ENCODE measurements around the gene PRR14.
"Not testable (repeated sequence)": the region's sequence is repeated elsewhere in the genome, so short reads cannot be mapped to it uniquely, and the experiment has no call there.

GRCh38 chr16:30632454-30632853, 18.3 kb upstream of the PRR14 start:
- TF ChIP-seq EZH2 (IDR thresholded peaks at IDR 0.05; ENCODE audit: insufficient read depth, poor library complexity, severe bottlenecking); EZH2phosphoT487 (IDR thresholded peaks at IDR 0.05; ENCODE audit: insufficient read depth, low read depth): not testable (repeated sequence)
